Dedifferentiated amniotic fluid mesenchymal stem cell (primary cell): ENCODE data around the gene TPSD1.
"Not testable (repeated sequence)": the region's sequence is repeated elsewhere in the genome, so short reads cannot be mapped to it uniquely, and the experiment has no call there.

Experiments used
- DNase-seq: peaks from one replicate; pipeline ENCODE4 v3.0.0-alpha.2; 2016; ENCODE audit errors: extremely low spot score

Gene TPSD1

GRCh38 chr16:1281517-1281916 is 25.6 kb downstream of the TPSD1 start:
- DNase-seq = no peak

- no peak for DNase-seq
Observed at GRCh38 chr16:1282324-1282973, 26.6 kb downstream of the TPSD1 start.

GRCh38 chr16:1283296-1283695 is 27.4 kb downstream of the TPSD1 start:
- no peak for DNase-seq

- DNase-seq = no peak
Observed at GRCh38 chr16:1283996-1284616, 28.2 kb downstream of the TPSD1 start.

- no peak for DNase-seq
Observed at GRCh38 chr16:1285669-1286512, 30.0 kb downstream of the TPSD1 start.

GRCh38 chr16:1286513-1287094 is 30.7 kb downstream of the TPSD1 start:
- DNase-seq = no peak

- no peak for DNase-seq
Observed at GRCh38 chr16:1287982-1288670, 32.3 kb downstream of the TPSD1 start.

- no peak for DNase-seq
Observed at GRCh38 chr16:1288813-1289476, 33.1 kb downstream of the TPSD1 start.

GRCh38 chr16:1289477-1289866 is 33.6 kb downstream of the TPSD1 start:
- no peak for DNase-seq

GRCh38 chr16:1290063-1290501 is 34.2 kb downstream of the TPSD1 start:
- DNase-seq = no peak

- DNase-seq = no peak
Observed at GRCh38 chr16:1290860-1291575, 35.1 kb downstream of the TPSD1 start.

GRCh38 chr16:1291576-1291974 is 35.7 kb downstream of the TPSD1 start:
- DNase-seq = no peak

- not testable (repeated sequence) for DNase-seq
Observed at GRCh38 chr16:1292208-1292607, 36.3 kb downstream of the TPSD1 start.

GRCh38 chr16:1292808-1293207 is 36.9 kb downstream of the TPSD1 start:
- DNase-seq = not testable (repeated sequence)

GRCh38 chr16:1293921-1294656 is 38.2 kb downstream of the TPSD1 start:
- no peak for DNase-seq

- no peak for DNase-seq
Observed at GRCh38 chr16:1295465-1295864, 39.6 kb downstream of the TPSD1 start.

- not testable (repeated sequence) for DNase-seq
Observed at GRCh38 chr16:1296688-1297017, 40.8 kb downstream of the TPSD1 start.

- no peak for DNase-seq
Observed at GRCh38 chr16:1297018-1297696, 41.3 kb downstream of the TPSD1 start.

GRCh38 chr16:1298406-1298805 is 42.5 kb downstream of the TPSD1 start:
- DNase-seq = no peak
